A673 (cell line): ENCODE data around the gene FANCG. TPM values are rescaled to one million over a fixed set of nuclear protein-coding genes. Genes with fewer than 3 reads are reported as not detected.

Experiments used
- BruUV-seq: library from RNA; stranded (reverse); fragments of 400-500 nt; replicated peaks from 2 replicates; lab custom pipeline; 2021; lab: Mats Ljungman, UMichigan
- CTCF ChIA-PET: fragments of 300-600 bp; sonication (Branson Sonifier 250); formaldehyde crosslinking; loops from one replicate; lab custom pipeline; 2022; ENCODE audit warnings: antibody characterized with exemption; lab: Charles Lee
- POLR2A ChIA-PET: fragments of 300-600 bp; sonication (Branson Sonifier 250); formaldehyde crosslinking; loops from one replicate; lab custom pipeline; 2022; ENCODE audit warnings: antibody characterized with exemption; ENCODE audit not compliant: low non-redundant PET; lab: Charles Lee
- DNase-seq: peaks from one replicate; pipeline ENCODE4 v3.0.0-alpha.2; 2015; ENCODE audit warnings: low spot score
- H3K27ac ChIP-seq: fragments of 200-600 bp; sonication (generic); 2 replicates; pipeline ENCODE4 v1.5.1; 2016; ENCODE audit warnings: mixed run types, low read depth, mild to moderate bottlenecking, mixed read lengths, antibody characterized with exemption, low read length; ENCODE audit not compliant: poor library complexity, severe bottlenecking
- H3K27me3 ChIP-seq: fragments of 200-600 bp; sonication (generic); replicated peaks from 2 replicates; pipeline ENCODE4 v1.6.1; 2017; ENCODE audit warnings: mixed run types, low read depth, mild to moderate bottlenecking, mixed read lengths, antibody characterized with exemption, low read length; ENCODE audit not compliant: insufficient read depth, poor library complexity
- H3K36me3 ChIP-seq: fragments of 200-600 bp; sonication (generic); 2 replicates; pipeline ENCODE4 v1.6.1; 2016; ENCODE audit warnings: mixed run types, mild to moderate bottlenecking, mixed read lengths, antibody characterized with exemption, low read length; ENCODE audit not compliant: insufficient read depth, poor library complexity, severe bottlenecking
- H3K4me1 ChIP-seq: fragments of 200-600 bp; sonication (generic); 2 replicates; pipeline ENCODE4 v1.6.1; 2017; ENCODE audit warnings: mixed run types, mild to moderate bottlenecking, mixed read lengths, antibody characterized with exemption, low read length; ENCODE audit not compliant: insufficient read depth, poor library complexity, severe bottlenecking
- H3K4me3 ChIP-seq: fragments of 200-600 bp; sonication (generic); 2 replicates; pipeline ENCODE4 v1.5.1; 2016; ENCODE audit warnings: low read depth, mixed run types, mild to moderate bottlenecking, mixed read lengths, low read length; ENCODE audit not compliant: poor library complexity, severe bottlenecking
- H3K9me3 ChIP-seq: fragments of 200-600 bp; sonication (generic); 2 replicates; pipeline ENCODE4 v1.6.1; 2016; ENCODE audit warnings: mixed run types, low read depth, mild to moderate bottlenecking, mixed read lengths, antibody characterized with exemption, low read length; ENCODE audit not compliant: poor library complexity, severe bottlenecking
- EZH2 ChIP-seq: fragments of 200-600 bp; sonication (generic); IDR thresholded peaks from 2 replicates; pipeline ENCODE4 v1.6.1; 2017; ENCODE audit warnings: borderline replicate concordance, low read depth, mild to moderate bottlenecking, mixed read lengths, antibody characterized with exemption, low read length; ENCODE audit not compliant: poor library complexity, severe bottlenecking
- intact Hi-C: fragments of 100-400 bp; cut with micrococcal nuclease; formaldehyde crosslinking; loops from one replicate; pipeline ENCODE4 v1.10.0; 2022; ENCODE audit not compliant: unreplicated experiment
- total RNA-seq: library from RNA; stranded (reverse); gene quantifications from 2 replicates; pipeline ENCODE4 v1.2.3, GENCODE V29; 2021
- TF ChIP-seq, protein P1 (sequence below): fragments of 300-800, 200-600 bp; sonication (generic); conservative IDR thresholded peaks from 2 replicates; pipeline ENCODE4 v1.5.1; 2017; ENCODE audit warnings: low read depth, mild to moderate bottlenecking, antibody characterized with exemption, low read length, moderate library complexity, mixed read lengths

The FANCG gene
- total RNA-seq, 1 experiment from 2014 or later, result 110 TPM

DNA sequence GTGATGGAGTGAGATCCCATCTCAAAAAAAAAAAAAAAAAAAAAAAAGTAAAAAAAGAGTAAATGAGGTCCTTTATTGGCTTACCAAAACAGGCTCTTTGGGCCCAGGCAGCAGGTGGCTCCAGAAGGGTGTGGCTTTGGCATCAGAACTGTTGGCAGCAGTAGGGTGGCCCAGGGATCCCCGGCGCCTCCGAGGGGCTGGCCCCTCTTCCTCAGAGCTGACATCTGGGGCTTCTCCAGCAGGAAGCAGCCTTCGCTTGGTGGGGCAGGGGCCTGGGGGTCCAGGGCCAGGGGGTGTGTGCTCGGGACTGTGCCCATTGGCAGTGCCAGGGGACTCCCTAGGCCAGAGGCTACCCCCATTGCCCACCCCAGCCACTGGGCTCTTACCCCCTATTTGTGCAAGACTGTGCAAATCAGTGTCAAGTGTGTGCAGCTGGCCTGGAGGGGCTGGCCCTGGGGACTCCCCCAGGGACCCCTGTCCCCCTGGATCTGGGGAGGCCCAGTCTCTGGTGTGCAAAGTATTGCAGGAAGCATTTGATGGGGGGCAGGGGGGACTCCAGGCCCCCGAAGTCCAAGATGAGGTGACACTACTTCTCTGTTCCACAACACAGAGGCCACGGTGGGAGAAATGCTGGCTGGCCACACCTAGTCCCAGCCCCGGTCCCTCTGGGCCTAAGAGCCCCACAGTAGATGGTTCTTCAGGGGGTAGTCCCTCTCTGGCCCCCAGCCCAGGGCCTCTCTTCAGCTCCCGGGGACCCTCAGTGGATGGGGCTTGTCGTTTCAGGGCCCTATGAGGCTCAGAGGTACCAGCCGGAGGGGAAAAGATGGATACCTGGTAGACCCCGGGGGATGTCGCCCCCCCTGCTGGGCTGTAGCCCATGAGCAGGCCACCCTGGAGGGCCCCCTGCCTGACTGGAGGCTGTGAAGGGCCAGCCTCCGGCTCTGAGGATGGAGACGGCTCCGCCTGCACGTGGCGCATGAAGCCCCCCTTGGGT lies 27.9 kb upstream of the FANCG start:
- DNase-seq, result no peak
- Histone ChIP-seq H3K27ac (no peak overlapping the region), H3K27me3 (no peaks in the 10 kb centered on the region), H3K4me1 (peaks cover 26% of the 10 kb centered on the region), H3K9me3 (no peaks in the 10 kb centered on the region), H3K36me3 (peaks cover 5% of the 10 kb centered on the region), H3K4me3 (no peak overlapping the region)
- CTCF ChIA-PET, result no interaction called here
- TF ChIP-seq, protein P1, sequence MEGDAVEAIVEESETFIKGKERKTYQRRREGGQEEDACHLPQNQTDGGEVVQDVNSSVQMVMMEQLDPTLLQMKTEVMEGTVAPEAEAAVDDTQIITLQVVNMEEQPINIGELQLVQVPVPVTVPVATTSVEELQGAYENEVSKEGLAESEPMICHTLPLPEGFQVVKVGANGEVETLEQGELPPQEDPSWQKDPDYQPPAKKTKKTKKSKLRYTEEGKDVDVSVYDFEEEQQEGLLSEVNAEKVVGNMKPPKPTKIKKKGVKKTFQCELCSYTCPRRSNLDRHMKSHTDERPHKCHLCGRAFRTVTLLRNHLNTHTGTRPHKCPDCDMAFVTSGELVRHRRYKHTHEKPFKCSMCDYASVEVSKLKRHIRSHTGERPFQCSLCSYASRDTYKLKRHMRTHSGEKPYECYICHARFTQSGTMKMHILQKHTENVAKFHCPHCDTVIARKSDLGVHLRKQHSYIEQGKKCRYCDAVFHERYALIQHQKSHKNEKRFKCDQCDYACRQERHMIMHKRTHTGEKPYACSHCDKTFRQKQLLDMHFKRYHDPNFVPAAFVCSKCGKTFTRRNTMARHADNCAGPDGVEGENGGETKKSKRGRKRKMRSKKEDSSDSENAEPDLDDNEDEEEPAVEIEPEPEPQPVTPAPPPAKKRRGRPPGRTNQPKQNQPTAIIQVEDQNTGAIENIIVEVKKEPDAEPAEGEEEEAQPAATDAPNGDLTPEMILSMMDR, result no peak
- no peak for TF ChIP-seq EZH2
- no TSS peak for BruUV-seq
- POLR2A ChIA-PET, result no interaction called here
- intact Hi-C loops, result no loop called here

DNA sequence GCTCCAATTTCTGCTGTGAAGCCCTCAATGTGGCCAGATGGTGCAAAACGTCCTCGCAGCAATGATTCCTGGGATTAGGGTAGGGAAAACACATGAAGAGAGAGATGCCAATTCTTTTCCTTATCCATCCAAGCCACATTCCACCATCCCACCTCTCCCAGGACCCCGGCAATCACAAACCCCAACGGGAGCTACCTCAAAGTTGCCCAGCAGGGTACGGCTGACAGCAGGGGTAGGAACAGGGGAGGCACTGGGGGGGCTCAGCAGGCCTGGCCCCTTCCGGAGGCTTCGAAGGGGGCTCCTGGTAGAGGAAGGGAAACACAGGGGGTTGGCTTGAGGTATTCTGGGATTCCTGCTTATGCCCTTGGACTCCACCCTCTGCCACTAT lies 26.6 kb upstream of the FANCG start:
- ChIA-PET CTCF (no interaction called here), POLR2A (no interaction called here)

DNA sequence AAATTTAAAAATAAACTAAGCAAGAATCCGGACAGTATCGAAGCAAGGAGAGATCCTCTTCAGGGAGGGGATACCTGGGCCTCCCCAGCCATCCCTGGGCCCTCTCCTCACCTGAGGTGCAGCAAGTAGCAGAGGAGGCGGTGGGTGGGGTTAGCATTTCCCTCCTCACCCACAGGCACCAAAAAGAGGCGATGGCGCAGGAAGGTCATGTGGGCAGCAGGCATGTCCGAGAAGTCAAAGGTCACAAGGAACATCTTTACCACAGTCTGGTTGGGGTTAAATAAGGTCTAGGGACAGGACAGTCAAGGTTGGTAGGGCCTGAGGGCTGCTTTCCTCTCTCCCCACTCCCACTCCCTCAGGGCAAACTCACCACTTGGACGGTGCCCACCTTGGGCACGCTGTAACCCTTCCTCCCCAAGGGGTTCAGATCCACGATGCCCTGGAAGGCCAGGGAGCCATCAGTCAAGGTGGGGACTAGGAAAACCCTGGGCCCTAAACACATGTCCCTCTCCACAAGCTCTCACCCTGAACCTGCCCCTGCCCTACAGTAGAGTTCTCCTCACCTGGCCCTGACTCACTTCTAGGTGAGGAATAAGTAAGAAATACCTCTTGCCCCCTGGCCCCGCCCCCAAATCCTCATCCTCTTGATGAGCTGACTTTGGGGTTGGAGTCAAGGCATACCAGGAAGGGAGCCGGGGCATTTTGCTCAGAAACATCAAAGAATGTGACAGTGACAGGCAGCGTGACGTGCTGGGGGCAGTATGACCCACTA lies 26.0 kb upstream of the FANCG start:
- CTCF ChIA-PET, result no interaction called here
- Histone ChIP-seq H3K9me3 (no peaks in the 10 kb centered on the region), H3K27me3 (no peaks in the 10 kb centered on the region), H3K4me1 (peaks cover 20% of the 10 kb centered on the region), H3K4me3 (no peak overlapping the region), H3K36me3 (peaks cover 13% of the 10 kb centered on the region), H3K27ac (no peak overlapping the region)
- POLR2A ChIA-PET, result no interaction called here
- intact Hi-C loops, result no loop called here
- DNase-seq, result no peak
- TF ChIP-seq EZH2, result no peak
- TF ChIP-seq, protein P1, result no peak
- no TSS peak for BruUV-seq

More for the DNA sequence above, 26.6 kb upstream of the FANCG start:
- Histone ChIP-seq H3K4me1 (peaks cover 24% of the 10 kb centered on the region), H3K4me3 (no peak overlapping the region), H3K9me3 (no peaks in the 10 kb centered on the region), H3K27ac (no peak overlapping the region), H3K36me3 (peaks cover 8% of the 10 kb centered on the region), H3K27me3 (no peaks in the 10 kb centered on the region)
- DNase-seq, result no peak
- intact Hi-C loops, result no loop called here
- BruUV-seq, result no TSS peak
- TF ChIP-seq, protein P1, result no peak
- TF ChIP-seq EZH2, result no peak
